PC-3 (cell line): ENCODE results near the gene DSCAM.

ENCODE experiments used
- CTCF ChIP-seq: fragments of 300-600 bp; sonication (generic); conservative IDR thresholded peaks from 2 replicates; pipeline ENCODE4 v1.5.1; 2017; ENCODE audit warnings: antibody characterized with exemption, low read depth, mild to moderate bottlenecking, low read length
- EZH2phosphoT487 ChIP-seq: fragments of 300-600 bp; sonication (generic); IDR thresholded peaks from 2 replicates; pipeline ENCODE4 v1.6.1; 2018; ENCODE audit warnings: mild to moderate bottlenecking, antibody characterized with exemption, low read length, borderline replicate concordance

- TF ChIP-seq CTCF (no peak), EZH2phosphoT487 (no peak)
These were observed 442.6 kb downstream of the DSCAM start for GRCh38 chr21:40404396-40404800.
